ENCODE results near the gene KRTAP10-3.

DNA sequence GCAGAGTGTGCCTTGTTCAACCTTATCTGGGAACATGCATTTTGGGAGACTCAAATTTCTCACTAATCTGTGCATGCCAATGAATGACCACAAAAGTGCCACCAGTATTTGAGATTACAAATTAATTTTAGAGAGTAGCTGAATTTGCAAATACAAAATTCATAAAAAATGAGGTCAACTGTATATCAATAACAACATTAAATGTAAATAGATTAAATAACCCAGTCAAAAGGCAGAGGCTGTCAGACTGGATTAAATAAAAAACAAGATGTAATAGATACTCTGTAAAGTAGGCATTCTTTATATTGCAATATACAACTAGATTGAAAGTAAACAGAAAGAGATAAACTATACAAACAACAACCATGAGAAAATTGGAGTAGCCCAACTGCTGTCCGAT, 5.5 kb upstream of the KRTAP10-3 start:
- TF ChIP-seq, protein P1, sequence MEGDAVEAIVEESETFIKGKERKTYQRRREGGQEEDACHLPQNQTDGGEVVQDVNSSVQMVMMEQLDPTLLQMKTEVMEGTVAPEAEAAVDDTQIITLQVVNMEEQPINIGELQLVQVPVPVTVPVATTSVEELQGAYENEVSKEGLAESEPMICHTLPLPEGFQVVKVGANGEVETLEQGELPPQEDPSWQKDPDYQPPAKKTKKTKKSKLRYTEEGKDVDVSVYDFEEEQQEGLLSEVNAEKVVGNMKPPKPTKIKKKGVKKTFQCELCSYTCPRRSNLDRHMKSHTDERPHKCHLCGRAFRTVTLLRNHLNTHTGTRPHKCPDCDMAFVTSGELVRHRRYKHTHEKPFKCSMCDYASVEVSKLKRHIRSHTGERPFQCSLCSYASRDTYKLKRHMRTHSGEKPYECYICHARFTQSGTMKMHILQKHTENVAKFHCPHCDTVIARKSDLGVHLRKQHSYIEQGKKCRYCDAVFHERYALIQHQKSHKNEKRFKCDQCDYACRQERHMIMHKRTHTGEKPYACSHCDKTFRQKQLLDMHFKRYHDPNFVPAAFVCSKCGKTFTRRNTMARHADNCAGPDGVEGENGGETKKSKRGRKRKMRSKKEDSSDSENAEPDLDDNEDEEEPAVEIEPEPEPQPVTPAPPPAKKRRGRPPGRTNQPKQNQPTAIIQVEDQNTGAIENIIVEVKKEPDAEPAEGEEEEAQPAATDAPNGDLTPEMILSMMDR (IDR thresholded peaks at IDR 0.05; ENCODE audit: insufficient read depth, low read depth, low read length): no peak
- TF ChIP-seq EZH2 (IDR thresholded peaks at IDR 0.05; ENCODE audit: insufficient read depth, low read length): no peak

Data from astrocyte (in vitro differentiated cells and primary cell).